ENCODE data around the gene ACAD8.
"Not testable (repeated sequence)": the region's sequence is repeated elsewhere in the genome, so short reads cannot be mapped to it uniquely, and the experiment has no call there.

ACAD8 gene

GRCh38 chr11:134240592-134240991 lies 12.8 kb upstream of the ACAD8 start:
- no peak for DNase-seq (ENCODE audit: low spot score)

DNA sequence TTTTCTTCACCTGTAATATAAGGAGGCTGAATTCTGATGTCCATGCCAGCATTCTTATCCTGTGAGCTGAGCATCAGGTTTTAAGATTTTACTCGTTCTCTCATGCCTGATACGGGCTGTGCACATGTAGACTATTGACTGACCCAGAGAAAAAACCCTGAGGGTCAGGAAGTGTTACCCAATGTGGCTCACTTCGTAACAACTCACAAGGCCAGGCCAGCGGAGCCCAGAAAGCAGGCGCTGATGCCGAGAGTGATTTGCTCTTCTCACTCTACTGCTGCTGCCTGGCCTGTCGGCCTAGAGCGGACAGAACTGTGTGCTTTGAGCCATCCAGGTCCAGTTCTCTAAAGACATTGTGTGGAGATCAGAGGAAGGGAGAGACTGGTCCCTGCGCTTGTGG lies 11.0 kb upstream of the ACAD8 start:
- DNase-seq (ENCODE audit: low spot score): no peak

DNA sequence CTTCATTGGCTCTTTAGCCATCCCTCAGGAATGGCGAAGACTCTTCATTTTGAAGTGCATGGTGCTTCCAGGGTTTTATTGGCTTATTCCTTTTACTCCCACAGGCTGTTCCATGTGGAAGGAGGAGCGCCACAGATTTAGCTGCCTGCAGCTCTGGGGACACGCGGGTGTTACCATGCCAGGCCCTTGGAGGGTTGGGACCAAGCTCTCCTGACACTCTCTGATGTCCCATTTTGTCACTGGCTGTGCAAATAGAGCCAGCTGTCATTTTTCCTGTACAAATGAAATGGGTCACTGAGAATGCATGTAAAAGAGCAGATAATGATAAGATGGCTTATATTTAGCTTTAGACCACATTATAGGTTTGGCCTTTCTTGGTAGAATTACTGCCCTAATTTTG lies 9.5 kb upstream of the ACAD8 start:
- no peak for DNase-seq (ENCODE audit: low spot score)

DNA sequence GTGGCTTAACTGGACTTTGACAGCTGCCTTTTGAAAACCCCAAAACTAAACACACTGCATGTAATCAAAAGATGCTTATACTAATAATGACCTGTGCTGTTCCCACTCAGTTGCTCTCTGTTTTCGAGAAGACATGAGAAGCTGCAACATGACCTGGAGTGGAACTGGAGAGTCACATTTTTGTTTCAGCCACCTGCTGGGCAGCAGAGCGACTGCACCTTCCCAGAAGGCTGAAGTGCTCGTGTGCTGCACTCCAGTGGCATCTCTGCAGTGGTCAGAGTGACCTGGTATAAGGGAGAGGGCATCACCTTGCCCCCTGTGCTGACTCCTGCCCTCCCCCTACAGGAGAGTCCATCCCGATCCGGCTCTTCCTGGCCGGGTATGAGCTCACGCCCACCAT lies 8.8 kb upstream of the ACAD8 start:
- DNase-seq (ENCODE audit: low spot score): peak; percentile 48

DNA sequence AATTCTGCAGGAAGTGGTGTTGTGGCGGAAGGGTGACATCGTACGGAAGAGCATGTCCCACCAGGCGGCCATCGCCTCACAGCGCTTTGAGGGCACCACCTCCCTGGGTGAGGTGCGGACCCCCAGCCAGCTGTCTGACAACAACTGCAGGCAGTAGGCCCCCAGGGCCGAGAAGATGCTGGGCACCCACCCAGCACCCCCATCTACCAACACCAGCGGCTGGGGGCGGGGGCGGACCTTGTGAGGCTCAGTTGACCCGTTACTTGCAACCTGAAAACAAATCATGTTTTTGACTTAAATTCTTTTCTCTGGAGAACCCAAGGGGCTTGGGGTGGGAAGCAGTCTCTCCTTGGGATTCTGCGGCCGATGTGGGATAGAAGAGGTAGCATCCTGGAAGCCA lies 7.9 kb upstream of the ACAD8 start:
- no peak for DNase-seq (ENCODE audit: low spot score)

DNA sequence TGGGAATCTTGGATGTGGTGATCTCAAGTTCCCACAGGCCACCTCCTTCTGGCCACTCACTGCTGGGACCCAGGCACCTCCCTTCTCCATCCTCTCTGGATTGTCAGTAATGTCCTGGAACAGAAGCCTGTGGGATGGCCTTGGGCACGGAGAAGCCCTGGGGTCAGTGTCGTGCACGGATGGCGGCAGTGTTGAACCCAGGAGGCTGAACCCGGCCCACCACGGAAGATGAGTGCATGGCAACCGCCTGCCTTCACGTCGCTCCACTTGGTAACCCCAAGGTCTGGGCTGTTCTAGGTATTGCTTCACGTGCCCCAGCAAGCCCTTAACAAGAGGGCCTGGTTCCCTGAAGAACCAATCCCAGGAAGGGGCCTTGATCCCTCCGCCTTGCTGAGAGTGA lies 7.3 kb upstream of the ACAD8 start:
- DNase-seq (ENCODE audit: low spot score): no peak

DNA sequence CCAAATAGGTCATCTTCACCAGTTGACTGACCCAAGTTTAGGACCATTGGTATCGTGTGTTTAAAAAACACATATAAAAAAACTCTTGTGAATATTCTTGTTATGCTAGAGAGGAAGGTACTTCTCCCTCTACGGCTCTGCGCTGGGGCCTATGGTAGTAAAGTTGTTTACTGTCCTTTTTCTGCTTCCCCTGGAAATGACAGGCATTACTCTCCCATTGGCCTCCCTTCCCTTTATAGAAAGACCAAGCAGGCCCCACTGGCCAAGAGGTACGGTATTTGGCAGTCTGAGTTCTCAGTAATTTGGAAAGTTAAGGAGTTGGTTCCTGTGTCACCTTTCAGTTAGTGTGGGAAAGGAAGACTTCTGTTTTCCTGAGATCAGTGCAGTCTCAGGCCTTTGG lies 6.7 kb upstream of the ACAD8 start:
- no peak for DNase-seq (ENCODE audit: low spot score)

DNA sequence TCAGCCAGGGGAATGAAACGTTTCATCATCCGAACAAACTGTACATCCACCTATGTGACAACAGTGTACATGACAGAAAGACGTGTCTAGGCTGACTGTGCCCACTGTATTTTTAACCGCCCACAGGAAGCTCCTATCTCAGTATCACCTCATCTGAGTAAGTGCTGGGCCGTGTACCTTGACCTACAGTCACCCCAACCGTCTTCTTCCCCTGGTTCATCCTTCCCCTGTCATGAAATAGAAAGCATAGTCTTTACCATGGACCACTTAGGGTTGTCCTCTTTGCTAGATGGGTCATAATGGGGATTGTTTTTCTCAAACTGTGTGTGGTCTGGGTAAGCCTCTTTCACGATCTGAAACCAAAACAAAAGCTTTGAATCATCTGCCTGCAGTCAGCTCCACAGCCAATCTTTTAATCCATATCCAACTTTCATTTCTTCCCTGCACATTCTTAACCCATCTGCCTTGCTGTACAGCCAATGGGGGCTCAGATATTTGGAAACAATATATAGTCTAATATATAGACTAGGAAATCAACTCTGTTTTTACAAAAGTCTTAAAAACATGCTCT lies 4.4 kb upstream of the ACAD8 start:
- no peak for DNase-seq (ENCODE audit: low spot score)

DNA sequence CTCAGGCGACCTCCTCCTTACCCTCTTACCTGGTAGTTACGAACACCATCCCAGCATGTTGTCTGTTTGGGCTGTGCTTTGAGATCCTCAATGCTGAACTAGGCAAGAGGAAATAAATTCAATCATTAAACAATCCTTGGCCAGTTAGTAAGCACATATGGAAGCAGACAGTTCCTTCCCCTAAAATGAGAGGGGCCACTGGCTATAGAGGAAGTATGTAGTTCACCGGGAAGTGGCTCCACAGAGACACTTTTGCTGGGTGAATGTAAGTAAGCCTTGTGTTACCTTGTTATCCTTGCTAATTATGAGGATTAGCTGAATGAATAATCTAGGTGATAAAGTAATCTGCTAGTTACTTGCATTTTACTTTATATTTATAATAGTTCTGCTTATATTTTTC lies 3.1 kb upstream of the ACAD8 start:
- no peak for DNase-seq (ENCODE audit: low spot score)

DNA sequence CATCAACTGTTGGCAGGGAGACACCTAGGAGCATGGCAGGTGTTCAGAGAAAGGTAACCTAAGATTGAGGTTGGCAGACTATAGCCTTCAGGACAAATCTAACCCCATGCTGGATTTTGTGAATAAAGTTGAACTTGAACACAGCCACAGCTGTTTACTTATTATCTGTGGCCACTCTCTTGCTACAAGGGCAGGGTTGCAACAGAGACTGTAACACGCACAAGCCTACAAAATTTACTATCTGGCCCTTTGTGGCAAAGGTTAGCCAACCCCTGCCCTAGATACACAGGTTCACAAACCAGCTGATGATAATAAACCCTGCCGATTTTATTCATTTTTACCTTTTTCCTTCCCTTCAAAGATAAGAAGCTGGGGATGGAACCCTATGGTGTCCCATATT lies 2.7 kb upstream of the ACAD8 start:
- no peak for DNase-seq (ENCODE audit: low spot score)

GRCh38 chr11:134252346-134253187 lies 801 bp upstream of the ACAD8 start:
- peak; percentile 18 for DNase-seq (ENCODE audit: low spot score)

GRCh38 chr11:134254433-134255183 lies 1.2 kb downstream of the ACAD8 start:
- no peak for DNase-seq (ENCODE audit: low spot score)

- DNase-seq (ENCODE audit: low spot score): not testable (repeated sequence)
Observed at GRCh38 chr11:134255184-134255561, 1.8 kb downstream of the ACAD8 start.

DNA sequence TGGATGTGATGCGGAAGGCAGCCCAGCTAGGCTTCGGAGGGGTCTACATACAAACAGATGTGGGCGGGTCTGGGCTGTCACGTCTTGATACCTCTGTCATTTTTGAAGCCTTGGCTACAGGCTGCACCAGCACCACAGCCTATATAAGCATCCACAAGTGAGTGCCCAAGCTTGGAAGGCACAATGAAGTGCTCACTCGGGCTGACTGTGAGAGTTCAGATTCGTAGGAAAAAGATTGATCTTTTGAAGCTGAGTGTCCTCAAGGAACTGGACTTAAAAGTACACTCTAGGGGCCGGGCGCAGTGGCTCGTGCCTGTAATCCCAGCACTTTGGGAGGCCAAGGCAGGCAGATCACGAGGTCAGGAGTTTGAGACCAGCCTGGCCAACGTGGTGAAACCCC lies 3.7 kb downstream of the ACAD8 start:
- no peak for DNase-seq (ENCODE audit: low spot score)

DNA sequence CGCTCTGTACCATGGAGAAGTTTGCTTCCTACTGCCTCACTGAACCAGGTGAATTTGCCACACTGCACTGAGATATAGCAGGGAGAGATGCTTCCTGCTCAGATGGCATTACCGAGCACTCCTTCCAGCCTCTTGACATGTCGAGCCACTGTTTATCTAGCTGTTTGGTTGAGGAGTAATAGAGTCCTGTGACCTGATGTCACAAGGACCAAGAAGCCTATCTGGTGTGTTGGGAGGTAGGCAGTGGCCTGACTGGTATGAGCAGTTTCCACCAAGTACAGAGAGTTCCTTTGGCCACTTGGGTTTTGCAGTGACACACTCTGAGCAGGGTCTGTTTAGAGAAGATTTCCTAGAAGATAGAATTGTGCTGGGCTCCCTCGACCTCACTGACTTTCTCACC lies 5.2 kb downstream of the ACAD8 start:
- no peak for DNase-seq (ENCODE audit: low spot score)

- no peak for DNase-seq (ENCODE audit: low spot score)
Observed at GRCh38 chr11:134260503-134260902, 7.1 kb downstream of the ACAD8 start.

DNA sequence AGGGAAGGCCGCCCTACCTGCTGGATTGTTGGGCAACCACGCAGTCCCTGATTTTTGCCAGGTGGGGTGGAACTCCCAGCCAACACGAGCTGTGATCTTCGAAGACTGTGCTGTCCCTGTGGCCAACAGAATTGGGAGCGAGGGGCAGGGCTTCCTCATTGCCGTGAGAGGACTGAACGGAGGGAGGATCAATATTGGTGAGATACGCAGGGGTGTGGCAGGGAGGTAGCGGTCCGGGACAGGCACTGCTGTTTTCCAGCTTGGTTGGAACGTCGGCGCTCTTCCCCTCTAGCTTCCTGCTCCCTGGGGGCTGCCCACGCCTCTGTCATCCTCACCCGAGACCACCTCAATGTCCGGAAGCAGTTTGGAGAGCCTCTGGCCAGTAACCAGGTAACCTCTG lies 7.6 kb downstream of the ACAD8 start:
- DNase-seq (ENCODE audit: low spot score): no peak

DNA sequence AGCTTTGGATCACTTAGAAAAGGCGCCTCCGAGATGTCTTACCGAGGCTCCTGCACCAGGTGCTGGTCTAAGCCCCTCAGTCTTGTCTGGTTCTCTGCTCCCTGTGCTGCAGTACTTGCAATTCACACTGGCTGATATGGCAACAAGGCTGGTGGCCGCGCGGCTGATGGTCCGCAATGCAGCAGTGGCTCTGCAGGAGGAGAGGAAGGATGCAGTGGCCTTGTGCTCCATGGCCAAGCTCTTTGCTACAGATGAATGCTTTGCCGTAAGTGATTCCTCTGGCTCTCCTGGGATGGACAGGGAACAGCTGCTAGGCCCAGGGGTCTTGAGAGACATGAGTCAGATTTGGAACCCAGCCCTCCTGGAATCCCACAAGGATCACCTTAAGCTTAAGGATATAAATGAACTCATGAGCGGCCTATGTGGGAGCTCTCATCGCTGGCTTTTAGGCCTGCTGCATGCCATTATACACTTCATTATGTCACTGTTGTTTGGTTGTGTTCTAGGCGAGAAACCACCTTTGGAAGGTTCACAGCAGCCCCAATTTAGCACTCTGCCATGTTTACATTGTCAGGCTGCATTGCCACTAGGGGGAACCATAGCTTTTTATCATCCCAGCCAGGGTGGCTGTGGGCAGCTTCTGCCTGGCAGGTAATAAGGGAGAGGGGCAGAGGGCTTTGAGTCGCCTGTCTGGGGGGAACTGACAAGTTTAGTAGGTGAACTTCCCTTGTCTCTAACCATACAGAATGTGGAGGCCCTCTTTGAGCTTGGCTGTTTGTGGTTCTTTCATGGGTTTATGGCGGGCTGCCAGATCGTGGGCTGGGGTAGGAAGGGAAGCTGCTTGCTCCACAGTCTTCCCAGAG lies 8.5 kb downstream of the ACAD8 start:
- peak; percentile 36 for DNase-seq (ENCODE audit: low spot score)

DNA sequence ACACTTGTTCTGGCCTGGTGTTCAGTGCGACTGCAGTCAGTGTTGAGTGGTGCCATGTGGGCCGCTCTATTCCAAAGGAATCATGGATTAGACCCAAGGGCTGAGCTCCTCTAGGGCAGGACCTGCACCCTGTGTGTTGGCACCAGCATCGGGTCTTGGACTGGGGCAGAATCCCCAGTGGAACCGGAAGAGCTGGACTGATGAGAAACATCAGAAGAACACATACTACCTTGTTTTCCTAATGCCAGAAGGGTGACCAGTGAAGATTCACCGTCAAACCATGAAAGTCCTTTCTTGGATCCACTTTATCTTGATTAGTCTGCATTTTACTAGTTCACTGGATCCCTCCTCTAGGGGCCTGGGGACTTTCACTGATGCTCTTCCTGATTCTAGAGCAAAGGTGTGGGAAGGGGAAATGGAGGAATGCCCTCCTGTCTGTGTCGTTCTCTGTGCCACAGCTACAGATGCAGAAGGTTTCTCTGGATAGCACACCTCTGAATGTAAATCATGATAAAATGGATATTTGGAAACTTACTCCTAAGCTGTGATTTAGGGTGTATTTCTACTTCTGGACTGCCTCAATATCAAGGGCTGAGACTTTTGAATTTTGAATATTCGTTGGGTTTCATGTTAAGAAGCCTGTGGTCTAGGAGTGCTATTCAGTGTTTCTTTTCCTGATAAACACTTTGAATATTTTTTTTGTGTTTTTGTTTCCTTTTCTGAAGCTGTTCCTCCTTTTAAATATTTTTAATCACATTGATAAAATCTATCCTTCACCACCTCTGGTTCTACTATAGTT lies 11.8 kb downstream of the ACAD8 start:
- no peak for DNase-seq (ENCODE audit: low spot score)

DNA sequence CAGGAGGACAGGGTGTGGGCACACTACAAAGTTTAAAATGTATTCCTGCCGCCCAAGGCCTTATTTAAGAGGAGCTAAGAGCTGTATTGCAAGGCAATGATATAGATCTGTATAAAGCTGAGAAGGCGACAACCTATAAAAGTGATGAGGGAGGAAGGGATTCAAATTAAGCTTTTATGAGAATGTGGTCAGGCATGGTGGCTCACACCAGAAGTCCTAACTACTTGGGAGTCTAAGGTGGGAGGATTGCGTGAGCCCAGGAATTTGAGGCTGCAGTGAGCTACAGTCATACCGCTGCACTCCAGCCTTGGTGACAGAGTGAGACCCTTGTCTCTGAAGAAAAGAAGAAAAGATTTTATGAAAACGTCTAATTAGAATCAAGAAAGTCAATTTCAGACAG lies 13.1 kb downstream of the ACAD8 start:
- no peak for DNase-seq (ENCODE audit: low spot score)

DNA sequence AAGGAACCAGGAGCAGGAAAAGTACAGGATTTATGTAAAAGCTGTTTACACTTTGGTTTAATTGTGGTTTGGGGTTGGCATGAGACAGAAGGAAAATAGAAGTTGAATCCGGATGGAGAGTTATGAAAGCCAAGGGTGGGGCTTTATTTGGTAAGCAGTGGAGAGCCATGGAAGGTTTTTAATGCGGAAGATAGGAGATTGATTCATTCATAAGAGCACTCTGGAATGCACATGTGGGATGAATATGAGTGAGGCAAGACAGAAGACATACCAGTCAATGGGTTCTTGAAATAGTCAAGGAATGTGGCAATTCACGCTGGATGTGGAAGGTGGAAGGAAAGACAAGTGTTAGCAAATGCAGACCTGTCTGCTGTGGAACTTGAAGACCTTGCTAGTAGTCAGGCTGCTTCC lies 13.5 kb downstream of the ACAD8 start:
- DNase-seq (ENCODE audit: low spot score): no peak

Data from germinal center (tissue), 1 donor.